ENCODE results near the gene SGPP1. TPM values are rescaled to one million over a fixed set of nuclear protein-coding genes. Genes with fewer than 3 reads are reported as not detected.

SGPP1 gene
- total RNA-seq, 1 experiment from 2014 or later = 5.5 TPM

- H3K79me1 ChIP-seq (ENCODE audit: insufficient read depth, low read depth, low read length, poor library complexity, severe bottlenecking) = no peaks in the 10 kb centered on the region
- Mint-ChIP-seq H3K27me3 (ENCODE audit: low read depth) (no peaks in the 10 kb centered on the region), H3K4me3 (no peak overlapping the region), H3K4me1 (peaks cover 2 to 3% of the 10 kb centered on the region in 2 experiments; a peak in 3 of 4 replicates), H3K27ac (peak overlapping the region in 1 of 3 experiments; percentile 12; a peak in 1 of 7 replicates), H3K9me3 (no peaks in the 10 kb centered on the region), H3K36me3 (ENCODE audit: insufficient read depth in 1 of 3, low read depth in 3 of 3) (no peaks in the 10 kb centered on the region; a peak in 1 of 7 replicates)
- H3K4ac ChIP-seq (ENCODE audit: low read depth, low read length) = no peak overlapping the region
- H2AK5ac ChIP-seq (ENCODE audit: insufficient read length, low read length) = no peak overlapping the region
- no peaks in the 10 kb centered on the region for H3K4me1 ChIP-seq (ENCODE audit: insufficient read depth, low read length)
- no peak for DNase-seq
- no peak overlapping the region for H4K8ac ChIP-seq (replicated peaks; ENCODE audit: insufficient read length, low read depth, low read length)
- H2BK15ac ChIP-seq (ENCODE audit: low read depth, low read length) = no peak overlapping the region
- H3K27me3 ChIP-seq (ENCODE audit: insufficient read depth, low read length) = no peaks in the 10 kb centered on the region
- H3K56ac ChIP-seq (ENCODE audit: insufficient read length, low read depth, low read length) = no peak overlapping the region
- no peak overlapping the region for H2BK12ac ChIP-seq (ENCODE audit: insufficient read length, low read depth, low read length)
- H3K9me3 ChIP-seq (ENCODE audit: control insufficient read depth, low read depth, low read length) = no peaks in the 10 kb centered on the region
- H3K14ac ChIP-seq (ENCODE audit: insufficient read depth, low read length) = no peak overlapping the region
- H3K9ac ChIP-seq (ENCODE audit: extremely low read depth, insufficient read length, low read length) = no peak overlapping the region
- no peak overlapping the region for H3K23ac ChIP-seq (ENCODE audit: insufficient read length, low read depth, low read length)
- H2BK20ac ChIP-seq (ENCODE audit: low read depth, low read length, poor library complexity, severe bottlenecking) = no peak overlapping the region
- no peaks in the 10 kb centered on the region for H4K20me1 ChIP-seq (ENCODE audit: control insufficient read depth, insufficient read depth, insufficient read length)
- H3K27ac ChIP-seq (ENCODE audit: insufficient read length, low read depth, low read length) = no peak overlapping the region
- no peak overlapping the region for H2BK5ac ChIP-seq (ENCODE audit: insufficient read length, low read length)
- H3K23me2 ChIP-seq (ENCODE audit: insufficient read length, low read depth, low read length, poor library complexity, severe bottlenecking) = no peaks in the 10 kb centered on the region
- no peaks in the 10 kb centered on the region for H3K79me2 ChIP-seq (ENCODE audit: insufficient read depth, low read length)
- TF ChIP-seq, protein P1, sequence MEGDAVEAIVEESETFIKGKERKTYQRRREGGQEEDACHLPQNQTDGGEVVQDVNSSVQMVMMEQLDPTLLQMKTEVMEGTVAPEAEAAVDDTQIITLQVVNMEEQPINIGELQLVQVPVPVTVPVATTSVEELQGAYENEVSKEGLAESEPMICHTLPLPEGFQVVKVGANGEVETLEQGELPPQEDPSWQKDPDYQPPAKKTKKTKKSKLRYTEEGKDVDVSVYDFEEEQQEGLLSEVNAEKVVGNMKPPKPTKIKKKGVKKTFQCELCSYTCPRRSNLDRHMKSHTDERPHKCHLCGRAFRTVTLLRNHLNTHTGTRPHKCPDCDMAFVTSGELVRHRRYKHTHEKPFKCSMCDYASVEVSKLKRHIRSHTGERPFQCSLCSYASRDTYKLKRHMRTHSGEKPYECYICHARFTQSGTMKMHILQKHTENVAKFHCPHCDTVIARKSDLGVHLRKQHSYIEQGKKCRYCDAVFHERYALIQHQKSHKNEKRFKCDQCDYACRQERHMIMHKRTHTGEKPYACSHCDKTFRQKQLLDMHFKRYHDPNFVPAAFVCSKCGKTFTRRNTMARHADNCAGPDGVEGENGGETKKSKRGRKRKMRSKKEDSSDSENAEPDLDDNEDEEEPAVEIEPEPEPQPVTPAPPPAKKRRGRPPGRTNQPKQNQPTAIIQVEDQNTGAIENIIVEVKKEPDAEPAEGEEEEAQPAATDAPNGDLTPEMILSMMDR (conservative IDR thresholded peaks at IDR 0.05) = no peak
- no peak overlapping the region for H4K91ac ChIP-seq (ENCODE audit: insufficient read length, low read depth, low read length)
- no peak overlapping the region for H3K18ac ChIP-seq (ENCODE audit: insufficient read length, low read depth, low read length)
- no peak overlapping the region for H3K4me2 ChIP-seq (ENCODE audit: insufficient read depth, insufficient read length, low read length)
- no peak overlapping the region for H2BK120ac ChIP-seq (ENCODE audit: low read depth, low read length, poor library complexity, severe bottlenecking)
- no peak overlapping the region for H2AFZ ChIP-seq (ENCODE audit: low read length)
- no CpG with 5 or more reads among the region's 26 CpGs for WGBS (ENCODE audit: extremely low coverage, insufficient read length, low lambda C conversion rate)
- no peak overlapping the region for H4K5ac ChIP-seq (ENCODE audit: insufficient read length, low read depth, low read length)
- no peak overlapping the region for H3T11ph ChIP-seq (ENCODE audit: low read length)
Measured at GRCh38 chr14:63761351-63762117, 33.7 kb upstream of the SGPP1 start.

Measured in H9 (cell line).